ENCODE measurements around the gene TTC33.

DNA sequence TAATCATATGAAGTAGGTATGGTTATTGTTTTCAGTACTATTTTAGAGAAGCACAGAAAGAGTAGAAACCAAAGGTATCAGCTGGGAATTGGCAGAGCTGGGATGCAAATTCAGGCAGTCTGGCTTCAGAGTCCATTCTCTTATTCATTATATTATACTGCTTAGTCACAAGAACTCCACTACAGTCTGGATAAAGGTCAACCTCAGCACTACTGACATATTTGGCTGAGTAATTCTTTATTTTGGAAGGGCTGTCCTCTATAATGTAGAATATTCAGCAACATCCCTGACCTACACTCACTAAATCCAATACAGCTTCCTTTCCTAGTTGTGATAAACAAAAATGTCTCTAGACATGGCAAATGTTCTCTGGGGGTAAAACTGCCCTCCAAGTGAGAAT lies 38.5 kb downstream of the TTC33 start:
- TF ChIP-seq, protein P1, sequence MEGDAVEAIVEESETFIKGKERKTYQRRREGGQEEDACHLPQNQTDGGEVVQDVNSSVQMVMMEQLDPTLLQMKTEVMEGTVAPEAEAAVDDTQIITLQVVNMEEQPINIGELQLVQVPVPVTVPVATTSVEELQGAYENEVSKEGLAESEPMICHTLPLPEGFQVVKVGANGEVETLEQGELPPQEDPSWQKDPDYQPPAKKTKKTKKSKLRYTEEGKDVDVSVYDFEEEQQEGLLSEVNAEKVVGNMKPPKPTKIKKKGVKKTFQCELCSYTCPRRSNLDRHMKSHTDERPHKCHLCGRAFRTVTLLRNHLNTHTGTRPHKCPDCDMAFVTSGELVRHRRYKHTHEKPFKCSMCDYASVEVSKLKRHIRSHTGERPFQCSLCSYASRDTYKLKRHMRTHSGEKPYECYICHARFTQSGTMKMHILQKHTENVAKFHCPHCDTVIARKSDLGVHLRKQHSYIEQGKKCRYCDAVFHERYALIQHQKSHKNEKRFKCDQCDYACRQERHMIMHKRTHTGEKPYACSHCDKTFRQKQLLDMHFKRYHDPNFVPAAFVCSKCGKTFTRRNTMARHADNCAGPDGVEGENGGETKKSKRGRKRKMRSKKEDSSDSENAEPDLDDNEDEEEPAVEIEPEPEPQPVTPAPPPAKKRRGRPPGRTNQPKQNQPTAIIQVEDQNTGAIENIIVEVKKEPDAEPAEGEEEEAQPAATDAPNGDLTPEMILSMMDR (IDR thresholded peaks at IDR 0.05), result no peak
- no peak for TF ChIP-seq POLR2A (IDR thresholded peaks at IDR 0.05)
